Fibroblast of the aortic adventitia (primary cell): Measurements from ENCODE around the gene LIN54. TPM values are rescaled to one million over a fixed set of nuclear protein-coding genes. Genes with fewer than 3 reads are reported as not detected.
A peak's percentile ranks its signal among the peaks of the same experiment; 100 is the strongest.
"Not testable (repeated sequence)": the region's sequence is repeated elsewhere in the genome, so short reads cannot be mapped to it uniquely, and the experiment has no call there.

ENCODE experiments used
- DNase-seq: peaks from one replicate; pipeline ENCODE4 v3.0.0-alpha.2; 2010; ENCODE audit warnings: low read depth
- H3K4me3 ChIP-seq: 2 replicates; pipeline ENCODE4 v1.5.1; 2011; ENCODE audit warnings: low read depth, mild to moderate bottlenecking, control low read depth, low read length, moderate library complexity
- total RNA-seq: library from RNA; depleted of rRNA; stranded (reverse); fragments of >200 nt; gene quantifications from 2 replicates; pipeline ENCODE4 v1.2.3, GENCODE V29; 2012; ENCODE audit warnings: low replicate concordance
- TF ChIP-seq, protein P1 (sequence below): IDR thresholded peaks from 2 replicates; pipeline ENCODE4 v1.5.1; 2011; ENCODE audit warnings: mild to moderate bottlenecking, low read length, control low read depth, inconsistent platforms; ENCODE audit not compliant: insufficient read depth

Gene LIN54
- total RNA-seq, 1 donor, result 42.5 TPM

DNA sequence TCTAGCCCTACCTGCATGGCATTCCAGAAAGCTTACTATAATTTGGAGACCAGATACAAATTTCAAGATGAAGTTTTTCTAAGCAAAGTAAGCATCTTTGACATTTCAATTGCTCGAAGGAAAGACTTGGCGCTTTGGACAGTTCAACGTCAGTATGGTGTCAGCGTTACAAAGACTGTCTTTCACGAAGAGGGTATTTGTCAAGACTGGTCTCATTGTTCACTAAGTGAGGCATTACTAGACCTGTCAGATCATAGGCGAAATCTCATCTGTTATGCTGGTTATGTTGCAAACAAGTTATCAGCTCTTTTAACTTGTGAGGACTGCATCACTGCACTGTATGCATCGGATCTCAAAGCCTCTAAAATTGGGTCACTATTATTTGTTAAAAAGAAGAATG, 92.5 kb downstream of the LIN54 start:
- H3K4me3 ChIP-seq, result no peak overlapping the region
- TF ChIP-seq, protein P1, sequence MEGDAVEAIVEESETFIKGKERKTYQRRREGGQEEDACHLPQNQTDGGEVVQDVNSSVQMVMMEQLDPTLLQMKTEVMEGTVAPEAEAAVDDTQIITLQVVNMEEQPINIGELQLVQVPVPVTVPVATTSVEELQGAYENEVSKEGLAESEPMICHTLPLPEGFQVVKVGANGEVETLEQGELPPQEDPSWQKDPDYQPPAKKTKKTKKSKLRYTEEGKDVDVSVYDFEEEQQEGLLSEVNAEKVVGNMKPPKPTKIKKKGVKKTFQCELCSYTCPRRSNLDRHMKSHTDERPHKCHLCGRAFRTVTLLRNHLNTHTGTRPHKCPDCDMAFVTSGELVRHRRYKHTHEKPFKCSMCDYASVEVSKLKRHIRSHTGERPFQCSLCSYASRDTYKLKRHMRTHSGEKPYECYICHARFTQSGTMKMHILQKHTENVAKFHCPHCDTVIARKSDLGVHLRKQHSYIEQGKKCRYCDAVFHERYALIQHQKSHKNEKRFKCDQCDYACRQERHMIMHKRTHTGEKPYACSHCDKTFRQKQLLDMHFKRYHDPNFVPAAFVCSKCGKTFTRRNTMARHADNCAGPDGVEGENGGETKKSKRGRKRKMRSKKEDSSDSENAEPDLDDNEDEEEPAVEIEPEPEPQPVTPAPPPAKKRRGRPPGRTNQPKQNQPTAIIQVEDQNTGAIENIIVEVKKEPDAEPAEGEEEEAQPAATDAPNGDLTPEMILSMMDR, result no peak
- DNase-seq, result no peak

DNA sequence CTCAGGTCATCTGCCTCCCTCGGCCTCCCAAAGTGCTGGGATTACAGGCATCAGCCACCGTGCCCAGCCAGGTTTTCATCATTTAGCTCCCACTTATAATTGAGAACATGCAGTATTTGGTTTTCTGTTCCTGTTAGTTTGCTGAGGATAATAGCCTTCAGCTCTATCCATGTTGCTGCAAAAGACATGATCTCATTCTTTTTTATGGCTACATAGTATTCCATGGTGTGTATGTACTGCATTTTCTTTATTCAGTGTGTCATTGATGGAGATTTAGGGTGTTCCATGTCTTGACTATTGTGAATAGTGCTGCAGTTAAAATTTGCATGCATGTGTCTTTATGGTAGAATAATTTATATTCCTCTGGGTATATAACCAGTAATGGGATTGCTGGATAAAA, 96.7 kb downstream of the LIN54 start:
- H3K4me3 ChIP-seq, DNase-seq: not testable (repeated sequence)

DNA sequence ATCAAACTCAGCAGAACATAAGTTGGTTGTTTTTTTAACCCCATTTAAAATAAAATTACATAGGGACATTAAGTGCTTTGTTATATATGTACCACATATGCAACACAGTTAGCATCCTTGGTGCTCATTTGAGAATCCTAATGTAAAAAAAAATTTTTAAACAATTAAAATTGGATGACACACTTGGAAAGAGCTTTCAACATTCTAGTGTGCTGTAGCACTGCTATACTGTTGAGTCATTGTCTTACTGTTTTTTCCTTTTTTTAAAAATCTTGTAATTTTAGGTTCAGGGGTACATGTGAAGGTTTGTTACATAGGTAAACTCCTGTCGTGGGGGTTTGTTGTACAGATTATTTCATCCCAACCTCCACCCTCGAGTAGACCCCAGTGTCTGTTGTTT, 97.3 kb downstream of the LIN54 start:
- no peak for DNase-seq
- TF ChIP-seq, protein P1, result no peak

DNA sequence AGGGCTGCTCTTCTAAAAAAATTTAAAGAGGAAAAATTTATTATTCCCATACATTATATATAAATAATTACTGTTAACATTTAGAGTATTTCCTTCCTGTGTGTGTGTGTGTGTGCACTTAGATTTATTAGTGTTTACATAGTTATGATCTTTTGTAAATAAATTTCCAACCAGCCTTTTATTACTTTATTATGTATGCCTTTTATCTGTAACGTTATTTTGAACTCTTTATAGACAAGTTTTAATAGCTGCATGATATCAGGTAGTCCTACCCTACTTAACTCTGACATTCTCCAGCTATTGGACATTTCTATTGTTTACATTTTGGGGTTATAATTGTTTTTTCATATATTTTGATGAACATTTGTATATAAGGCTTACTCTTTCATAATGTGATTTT, 101.3 kb downstream of the LIN54 start:
- TF ChIP-seq, protein P1, result no peak
- no peak overlapping the region for H3K4me3 ChIP-seq
- no peak for DNase-seq

More for the DNA sequence above, 97.3 kb downstream of the LIN54 start:
- H3K4me3 ChIP-seq, result no peak overlapping the region

DNA sequence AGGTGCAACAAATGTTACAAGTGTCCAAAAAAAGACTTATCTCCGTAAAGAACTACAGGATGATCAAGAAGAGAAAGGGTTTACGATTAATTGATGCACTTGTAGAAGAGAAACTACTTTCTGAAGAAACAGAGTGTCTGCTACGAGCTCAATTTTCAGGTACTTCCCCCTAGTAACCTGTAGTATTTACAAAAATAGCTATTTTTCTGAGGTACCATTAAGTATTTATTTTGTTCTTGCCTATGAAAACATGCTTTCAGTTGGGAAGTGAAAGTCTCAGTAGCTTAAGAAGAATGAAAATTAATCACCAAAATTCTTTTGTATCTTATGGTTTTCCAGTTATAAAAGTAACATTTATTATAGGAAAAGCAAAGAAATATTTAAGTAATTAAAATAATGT, 104.2 kb downstream of the LIN54 start:
- no peak for DNase-seq
- H3K4me3 ChIP-seq, result no peak overlapping the region
- TF ChIP-seq, protein P1, result no peak

DNA sequence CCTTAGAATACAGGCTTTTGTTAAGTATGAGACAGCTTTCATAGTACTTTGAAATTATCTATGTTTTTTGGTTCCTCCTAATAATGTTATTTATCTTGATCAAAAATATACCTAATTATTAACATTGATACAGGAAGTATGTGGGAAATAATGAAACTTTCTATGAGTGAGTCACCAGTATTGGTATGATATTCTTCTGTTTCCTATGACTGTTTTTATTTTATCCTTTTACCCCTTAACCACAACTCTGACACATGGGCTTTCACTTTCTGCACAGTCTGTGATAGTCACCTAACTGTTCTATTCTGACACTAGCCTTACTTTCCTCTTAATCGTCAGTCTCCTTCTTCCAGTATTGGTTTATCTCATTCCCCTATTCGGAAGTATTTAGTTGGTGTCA, 105.4 kb downstream of the LIN54 start:
- peak; percentile 29 for DNase-seq
- TF ChIP-seq, protein P1, result no peak
- H3K4me3 ChIP-seq, result no peak overlapping the region

DNA sequence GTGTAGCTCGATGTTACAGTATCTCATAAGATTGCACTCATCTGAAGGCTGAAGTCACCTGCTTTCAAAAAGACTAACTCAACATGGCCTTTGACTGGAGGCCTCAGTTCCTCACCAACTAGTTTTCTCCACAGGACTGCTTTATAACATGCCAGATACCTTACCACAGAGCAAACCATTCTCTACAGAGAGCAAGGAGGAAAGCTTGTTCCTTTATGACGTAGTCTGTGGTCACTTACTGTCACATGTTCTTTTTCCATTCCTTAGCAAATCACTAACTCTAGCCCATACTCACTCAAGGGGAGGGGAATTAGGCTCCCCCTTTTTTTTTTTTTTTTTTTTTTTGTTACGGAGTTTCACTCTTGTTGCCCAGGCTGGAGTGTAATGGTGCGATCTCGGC, 106.9 kb downstream of the LIN54 start:
- H3K4me3 ChIP-seq, result no peak overlapping the region
- no peak for DNase-seq
- TF ChIP-seq, protein P1, result no peak

DNA sequence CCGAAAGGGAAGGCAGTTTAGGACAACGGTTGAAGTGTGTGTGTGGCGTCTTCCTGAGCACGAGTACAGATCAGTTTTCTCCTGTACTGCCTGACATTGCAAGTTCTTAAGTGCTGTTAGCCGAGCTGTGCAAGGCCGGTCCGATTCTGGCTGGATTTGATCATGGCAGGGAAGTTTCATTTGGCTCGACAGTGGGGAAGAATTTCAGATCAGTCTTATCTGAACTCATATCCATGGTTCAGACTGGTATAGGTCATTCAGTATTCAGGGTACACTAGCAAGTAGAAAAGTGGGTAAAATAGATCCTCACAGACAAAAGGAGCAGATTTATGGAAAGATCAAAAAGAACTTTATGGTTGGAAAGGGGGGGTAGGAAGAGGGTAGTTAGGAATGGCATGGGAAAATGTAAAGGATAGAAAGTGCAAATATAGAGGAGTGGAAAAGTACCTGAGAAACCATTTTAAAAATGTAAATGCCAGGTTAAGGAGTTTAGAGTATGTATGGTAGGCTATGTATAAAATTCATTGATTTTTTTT, 109.4 kb downstream of the LIN54 start:
- no peak for DNase-seq
- TF ChIP-seq, protein P1, result no peak
- peak overlapping the region; percentile 89 for H3K4me3 ChIP-seq
